HG03045 (cell line): ENCODE data around the gene AMPD3.
A peak's percentile ranks its signal among the peaks of the same experiment; 100 is the strongest.

Experiments used
- ATAC-seq: cut with Tn5 transposase; IDR thresholded peaks from one replicate; pipeline ENCODE4 v1.9.1; 2021; ENCODE audit warnings: mild to moderate bottlenecking, moderate library complexity; ENCODE audit not compliant: unreplicated experiment

AMPD3 gene

GRCh38 chr11:10528121-10528520, 73.1 kb downstream of the AMPD3 start:
- ATAC-seq: no peak

- ATAC-seq: no peak
Observed at GRCh38 chr11:10529279-10529678, 74.2 kb downstream of the AMPD3 start.

GRCh38 chr11:10532526-10532925, 77.5 kb downstream of the AMPD3 start:
- no peak for ATAC-seq

GRCh38 chr11:10533323-10533722, 78.3 kb downstream of the AMPD3 start:
- ATAC-seq: no peak

GRCh38 chr11:10534316-10534715, 79.3 kb downstream of the AMPD3 start:
- ATAC-seq: no peak

- no peak for ATAC-seq
Observed at GRCh38 chr11:10537600-10537999, 82.5 kb downstream of the AMPD3 start.

- no peak for ATAC-seq
Observed at GRCh38 chr11:10538924-10539323, 83.9 kb downstream of the AMPD3 start.

- ATAC-seq: no peak
Observed at GRCh38 chr11:10539339-10539738, 84.3 kb downstream of the AMPD3 start.

- peak; percentile 23 for ATAC-seq
Observed at GRCh38 chr11:10540546-10540914, 85.5 kb downstream of the AMPD3 start.

GRCh38 chr11:10540915-10541560, 86.0 kb downstream of the AMPD3 start, which contains the start of gene RNF141:
RNF141 (minus strand) TSS chr11:10541187; CDS start chr11:10534158, 7,029 bp downstream.
- ATAC-seq: peak; percentile 99

- ATAC-seq: no peak
Observed at GRCh38 chr11:10541561-10541930, 86.5 kb downstream of the AMPD3 start.

- no peak for ATAC-seq
Observed at GRCh38 chr11:10542776-10543175, 87.7 kb downstream of the AMPD3 start.

- ATAC-seq: no peak
Observed at GRCh38 chr11:10543782-10544181, 88.7 kb downstream of the AMPD3 start.

- ATAC-seq: no peak
Observed at GRCh38 chr11:10544491-10545465, 89.7 kb downstream of the AMPD3 start.

GRCh38 chr11:10550503-10551289, 95.6 kb downstream of the AMPD3 start:
- ATAC-seq: no peak

- no peak for ATAC-seq
Observed at GRCh38 chr11:10551290-10551592, 96.2 kb downstream of the AMPD3 start.

- no peak for ATAC-seq
Observed at GRCh38 chr11:10551845-10552352, 96.8 kb downstream of the AMPD3 start.

- ATAC-seq: no peak
Observed at GRCh38 chr11:10556590-10556989, 101.5 kb downstream of the AMPD3 start.
